ENCODE data around the gene EXOC1. TPM values are rescaled to one million over a fixed set of nuclear protein-coding genes. Genes with fewer than 3 reads are reported as not detected.
A peak's percentile ranks its signal among the peaks of the same experiment; 100 is the strongest.

EXOC1 gene
- total and polyA plus RNA-seq, 9 of the 15 experiments (the other 6 are each of a cell fraction or from before 2014, with no cell fraction given) = 16.0 to 45.5 (median 26.2) TPM

DNA sequence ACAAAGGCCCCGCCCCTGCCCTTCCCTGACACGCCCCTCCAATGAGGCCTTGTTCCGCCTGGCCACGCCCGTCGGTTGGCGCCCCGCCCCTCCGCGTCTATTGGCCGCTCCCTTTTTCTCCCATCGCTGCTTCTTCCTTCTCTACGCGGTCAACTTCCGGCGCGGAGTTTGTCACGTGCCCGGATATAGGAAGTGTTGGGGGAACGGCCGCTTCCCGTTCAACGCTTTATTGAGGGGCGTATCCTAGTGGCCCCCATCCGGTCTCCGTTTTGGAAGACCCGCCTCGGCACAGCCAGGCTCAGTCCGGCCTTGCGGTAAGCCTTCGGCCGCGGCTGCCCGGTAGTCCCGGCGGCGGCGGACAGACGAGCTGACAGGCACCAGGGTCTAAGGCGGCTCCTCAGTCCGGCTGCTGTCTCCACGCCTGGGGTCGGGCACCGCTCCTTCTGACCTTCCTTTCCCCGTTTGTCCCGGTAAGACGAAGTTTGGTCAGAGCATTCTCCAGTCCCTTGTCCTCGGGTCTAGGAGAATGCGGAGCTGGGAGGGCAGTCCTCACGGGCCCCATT lies at the start of gene EXOC1 (continued):
- TF ChIP-seq, protein P1, sequence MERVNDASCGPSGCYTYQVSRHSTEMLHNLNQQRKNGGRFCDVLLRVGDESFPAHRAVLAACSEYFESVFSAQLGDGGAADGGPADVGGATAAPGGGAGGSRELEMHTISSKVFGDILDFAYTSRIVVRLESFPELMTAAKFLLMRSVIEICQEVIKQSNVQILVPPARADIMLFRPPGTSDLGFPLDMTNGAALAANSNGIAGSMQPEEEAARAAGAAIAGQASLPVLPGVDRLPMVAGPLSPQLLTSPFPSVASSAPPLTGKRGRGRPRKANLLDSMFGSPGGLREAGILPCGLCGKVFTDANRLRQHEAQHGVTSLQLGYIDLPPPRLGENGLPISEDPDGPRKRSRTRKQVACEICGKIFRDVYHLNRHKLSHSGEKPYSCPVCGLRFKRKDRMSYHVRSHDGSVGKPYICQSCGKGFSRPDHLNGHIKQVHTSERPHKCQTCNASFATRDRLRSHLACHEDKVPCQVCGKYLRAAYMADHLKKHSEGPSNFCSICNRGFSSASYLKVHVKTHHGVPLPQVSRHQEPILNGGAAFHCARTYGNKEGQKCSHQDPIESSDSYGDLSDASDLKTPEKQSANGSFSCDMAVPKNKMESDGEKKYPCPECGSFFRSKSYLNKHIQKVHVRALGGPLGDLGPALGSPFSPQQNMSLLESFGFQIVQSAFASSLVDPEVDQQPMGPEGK (CRISPR knock-in tag; IDR thresholded peaks at IDR 0.05; ENCODE audit: borderline replicate concordance) = no peak
- no peak for TF ChIP-seq NFE2L1 (tag; IDR thresholded peaks at IDR 0.05; ENCODE audit: borderline replicate concordance, low read depth)
- TF ChIP-seq MEIS2 (IDR thresholded peaks at IDR 0.05; ENCODE audit: partially characterized antibody) = no peak
- peak; percentile 74 for TF ChIP-seq HCFC1 (IDR thresholded peaks at IDR 0.05; ENCODE audit: low read depth, low read length)
- TF ChIP-seq EGR1 (conservative IDR thresholded peaks at IDR 0.05) = no peak
- TF ChIP-seq, protein P2, sequence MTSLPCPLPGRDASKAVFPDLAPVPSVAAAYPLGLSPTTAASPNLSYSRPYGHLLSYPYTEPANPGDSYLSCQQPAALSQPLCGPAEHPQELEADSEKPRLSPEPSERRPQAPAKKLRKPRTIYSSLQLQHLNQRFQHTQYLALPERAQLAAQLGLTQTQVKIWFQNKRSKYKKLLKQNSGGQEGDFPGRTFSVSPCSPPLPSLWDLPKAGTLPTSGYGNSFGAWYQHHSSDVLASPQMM (CRISPR knock-in tag; IDR thresholded peaks at IDR 0.05) = no peak
- TF ChIP-seq, protein P3, sequence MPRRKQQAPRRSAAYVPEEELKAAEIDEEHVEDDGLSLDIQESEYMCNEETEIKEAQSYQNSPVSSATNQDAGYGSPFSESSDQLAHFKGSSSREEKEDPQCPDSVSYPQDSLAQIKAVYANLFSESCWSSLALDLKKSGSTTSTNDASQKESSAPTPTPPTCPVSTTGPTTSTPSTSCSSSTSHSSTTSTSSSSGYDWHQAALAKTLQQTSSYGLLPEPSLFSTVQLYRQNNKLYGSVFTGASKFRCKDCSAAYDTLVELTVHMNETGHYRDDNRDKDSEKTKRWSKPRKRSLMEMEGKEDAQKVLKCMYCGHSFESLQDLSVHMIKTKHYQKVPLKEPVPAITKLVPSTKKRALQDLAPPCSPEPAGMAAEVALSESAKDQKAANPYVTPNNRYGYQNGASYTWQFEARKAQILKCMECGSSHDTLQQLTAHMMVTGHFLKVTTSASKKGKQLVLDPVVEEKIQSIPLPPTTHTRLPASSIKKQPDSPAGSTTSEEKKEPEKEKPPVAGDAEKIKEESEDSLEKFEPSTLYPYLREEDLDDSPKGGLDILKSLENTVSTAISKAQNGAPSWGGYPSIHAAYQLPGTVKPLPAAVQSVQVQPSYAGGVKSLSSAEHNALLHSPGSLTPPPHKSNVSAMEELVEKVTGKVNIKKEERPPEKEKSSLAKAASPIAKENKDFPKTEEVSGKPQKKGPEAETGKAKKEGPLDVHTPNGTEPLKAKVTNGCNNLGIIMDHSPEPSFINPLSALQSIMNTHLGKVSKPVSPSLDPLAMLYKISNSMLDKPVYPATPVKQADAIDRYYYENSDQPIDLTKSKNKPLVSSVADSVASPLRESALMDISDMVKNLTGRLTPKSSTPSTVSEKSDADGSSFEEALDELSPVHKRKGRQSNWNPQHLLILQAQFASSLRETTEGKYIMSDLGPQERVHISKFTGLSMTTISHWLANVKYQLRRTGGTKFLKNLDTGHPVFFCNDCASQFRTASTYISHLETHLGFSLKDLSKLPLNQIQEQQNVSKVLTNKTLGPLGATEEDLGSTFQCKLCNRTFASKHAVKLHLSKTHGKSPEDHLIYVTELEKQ (CRISPR knock-in tag; IDR thresholded peaks at IDR 0.05) = no peak
- no peak for TF ChIP-seq STAG1 (CRISPR knock-in tag; IDR thresholded peaks at IDR 0.05; ENCODE audit: borderline replicate concordance)
- no peak for TF ChIP-seq CBFB (CRISPR knock-in tag; IDR thresholded peaks at IDR 0.05)
- no peak for TF ChIP-seq ZNF584 (CRISPR knock-in tag; IDR thresholded peaks at IDR 0.05; ENCODE audit: low read depth)
- TF ChIP-seq, protein P4, sequence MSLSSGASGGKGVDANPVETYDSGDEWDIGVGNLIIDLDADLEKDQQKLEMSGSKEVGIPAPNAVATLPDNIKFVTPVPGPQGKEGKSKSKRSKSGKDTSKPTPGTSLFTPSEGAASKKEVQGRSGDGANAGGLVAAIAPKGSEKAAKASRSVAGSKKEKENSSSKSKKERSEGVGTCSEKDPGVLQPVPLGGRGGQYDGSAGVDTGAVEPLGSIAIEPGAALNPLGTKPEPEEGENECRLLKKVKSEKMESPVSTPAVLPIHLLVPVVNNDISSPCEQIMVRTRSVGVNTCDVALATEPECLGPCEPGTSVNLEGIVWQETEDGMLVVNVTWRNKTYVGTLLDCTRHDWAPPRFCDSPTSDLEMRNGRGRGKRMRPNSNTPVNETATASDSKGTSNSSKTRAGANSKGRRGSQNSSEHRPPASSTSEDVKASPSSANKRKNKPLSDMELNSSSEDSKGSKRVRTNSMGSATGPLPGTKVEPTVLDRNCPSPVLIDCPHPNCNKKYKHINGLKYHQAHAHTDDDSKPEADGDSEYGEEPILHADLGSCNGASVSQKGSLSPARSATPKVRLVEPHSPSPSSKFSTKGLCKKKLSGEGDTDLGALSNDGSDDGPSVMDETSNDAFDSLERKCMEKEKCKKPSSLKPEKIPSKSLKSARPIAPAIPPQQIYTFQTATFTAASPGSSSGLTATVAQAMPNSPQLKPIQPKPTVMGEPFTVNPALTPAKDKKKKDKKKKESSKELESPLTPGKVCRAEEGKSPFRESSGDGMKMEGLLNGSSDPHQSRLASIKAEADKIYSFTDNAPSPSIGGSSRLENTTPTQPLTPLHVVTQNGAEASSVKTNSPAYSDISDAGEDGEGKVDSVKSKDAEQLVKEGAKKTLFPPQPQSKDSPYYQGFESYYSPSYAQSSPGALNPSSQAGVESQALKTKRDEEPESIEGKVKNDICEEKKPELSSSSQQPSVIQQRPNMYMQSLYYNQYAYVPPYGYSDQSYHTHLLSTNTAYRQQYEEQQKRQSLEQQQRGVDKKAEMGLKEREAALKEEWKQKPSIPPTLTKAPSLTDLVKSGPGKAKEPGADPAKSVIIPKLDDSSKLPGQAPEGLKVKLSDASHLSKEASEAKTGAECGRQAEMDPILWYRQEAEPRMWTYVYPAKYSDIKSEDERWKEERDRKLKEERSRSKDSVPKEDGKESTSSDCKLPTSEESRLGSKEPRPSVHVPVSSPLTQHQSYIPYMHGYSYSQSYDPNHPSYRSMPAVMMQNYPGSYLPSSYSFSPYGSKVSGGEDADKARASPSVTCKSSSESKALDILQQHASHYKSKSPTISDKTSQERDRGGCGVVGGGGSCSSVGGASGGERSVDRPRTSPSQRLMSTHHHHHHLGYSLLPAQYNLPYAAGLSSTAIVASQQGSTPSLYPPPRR (CRISPR knock-in tag; IDR thresholded peaks at IDR 0.05; ENCODE audit: borderline replicate concordance) = no peak
- no peak for TF ChIP-seq ARID2 (IDR thresholded peaks at IDR 0.05)
- no peak for TF ChIP-seq KAT8 (IDR thresholded peaks at IDR 0.05; ENCODE audit: low read depth)
- TF ChIP-seq GABPA (tag; conservative IDR thresholded peaks at IDR 0.05; ENCODE audit: low read depth) = peak; percentile 98
- TF ChIP-seq, protein P5, sequence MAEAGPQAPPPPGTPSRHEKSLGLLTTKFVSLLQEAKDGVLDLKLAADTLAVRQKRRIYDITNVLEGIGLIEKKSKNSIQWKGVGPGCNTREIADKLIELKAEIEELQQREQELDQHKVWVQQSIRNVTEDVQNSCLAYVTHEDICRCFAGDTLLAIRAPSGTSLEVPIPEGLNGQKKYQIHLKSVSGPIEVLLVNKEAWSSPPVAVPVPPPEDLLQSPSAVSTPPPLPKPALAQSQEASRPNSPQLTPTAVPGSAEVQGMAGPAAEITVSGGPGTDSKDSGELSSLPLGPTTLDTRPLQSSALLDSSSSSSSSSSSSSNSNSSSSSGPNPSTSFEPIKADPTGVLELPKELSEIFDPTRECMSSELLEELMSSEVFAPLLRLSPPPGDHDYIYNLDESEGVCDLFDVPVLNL (CRISPR knock-in tag; IDR thresholded peaks at IDR 0.05; ENCODE audit: low read depth) = no peak
- TF ChIP-seq MCM3 (IDR thresholded peaks at IDR 0.05) = no peak

Data from K562 (cell line).